Head of caudate nucleus (tissue), 42 donors: Measurements from ENCODE around the gene TC2N.
"Not testable (repeated sequence)": the region's sequence is repeated elsewhere in the genome, so short reads cannot be mapped to it uniquely, and the experiment has no call there.

ENCODE experiments used
- DNase-seq, 42 donors: peaks; one replicate each; pipeline versions ENCODE4 v3.0.0 to v3.0.0-alpha.2; 2020 to 2021; ENCODE audit warnings: mixed read lengths in 7 of 42
- intact Hi-C: fragments of 100-400 bp; cut with DNase I; formaldehyde crosslinking; loops from one replicate; pipeline ENCODE4 v1.15.0; 2022

Gene TC2N

DNA sequence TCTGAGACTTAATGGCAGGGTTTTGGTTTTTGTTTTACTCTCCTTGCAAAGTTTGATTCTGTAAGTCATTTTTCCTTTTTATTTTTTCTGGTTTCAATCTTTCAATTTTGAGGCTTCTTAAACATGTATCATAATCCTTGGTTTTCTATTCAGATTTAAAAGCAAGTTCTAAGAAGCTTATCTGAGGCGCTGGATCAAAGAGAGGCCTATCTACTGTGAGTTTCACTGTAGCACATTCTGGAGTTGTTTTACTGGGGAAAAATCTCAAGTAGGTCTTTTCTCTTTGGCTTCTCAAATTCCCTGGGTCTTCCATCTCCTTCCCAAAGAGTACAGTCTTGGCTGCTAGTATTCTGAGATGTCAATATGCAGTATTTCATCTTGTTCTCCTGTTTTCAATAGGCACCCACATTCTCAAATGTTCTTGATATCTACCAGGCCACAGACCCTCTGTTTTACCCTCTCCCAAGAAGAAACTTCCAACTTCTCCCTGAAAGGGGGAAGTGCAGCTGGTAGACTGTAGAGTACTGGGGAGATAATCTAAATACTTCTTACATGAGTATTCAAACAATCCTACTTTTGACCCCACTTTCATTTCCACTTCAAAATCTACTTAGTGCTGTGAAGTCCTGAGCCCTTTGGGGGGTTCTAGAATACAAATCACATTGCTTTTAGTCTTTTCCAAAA lies 124.6 kb downstream of the TC2N start:
- intact Hi-C loops: no loop called here
- DNase-seq: no peak

DNA sequence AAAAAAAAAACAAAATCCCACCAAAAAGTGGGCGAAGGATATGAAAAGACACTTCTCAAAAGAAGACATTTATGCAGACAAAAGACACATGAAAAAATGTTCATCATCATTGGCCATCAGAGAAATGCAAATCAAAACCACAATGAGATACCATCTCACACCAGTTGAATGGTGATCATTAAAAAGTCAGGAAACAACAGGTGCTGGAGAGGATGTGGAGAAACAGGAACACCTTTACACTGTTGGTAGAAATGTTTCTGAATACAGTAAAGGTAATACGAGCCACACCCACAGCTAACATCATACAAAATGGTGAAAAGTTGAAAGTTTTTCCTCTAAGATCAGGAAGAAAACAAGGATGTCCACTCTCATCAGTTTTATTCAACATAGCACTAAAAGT lies 127.5 kb downstream of the TC2N start:
- DNase-seq, intact Hi-C loops: not testable (repeated sequence)

DNA sequence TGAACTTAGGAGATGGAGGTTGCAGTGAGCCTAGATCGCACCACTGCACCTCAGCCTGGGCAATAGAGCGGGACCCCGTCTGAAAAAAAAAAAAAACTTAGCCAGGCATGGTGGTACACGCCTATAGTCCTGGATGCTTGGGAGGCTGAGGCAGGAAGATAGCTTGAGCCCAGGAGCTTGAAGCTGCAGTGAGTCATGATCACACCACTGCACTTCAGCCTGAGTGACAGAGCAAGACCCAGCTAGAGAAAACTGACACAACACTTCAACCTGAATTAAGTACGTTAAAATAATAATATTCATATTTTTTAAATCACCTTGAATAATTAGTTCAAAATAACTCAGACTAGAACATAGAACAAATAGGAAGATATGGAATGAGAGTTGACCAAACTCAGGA lies 129.7 kb downstream of the TC2N start:
- no peak for DNase-seq
- intact Hi-C loops: no loop called here

DNA sequence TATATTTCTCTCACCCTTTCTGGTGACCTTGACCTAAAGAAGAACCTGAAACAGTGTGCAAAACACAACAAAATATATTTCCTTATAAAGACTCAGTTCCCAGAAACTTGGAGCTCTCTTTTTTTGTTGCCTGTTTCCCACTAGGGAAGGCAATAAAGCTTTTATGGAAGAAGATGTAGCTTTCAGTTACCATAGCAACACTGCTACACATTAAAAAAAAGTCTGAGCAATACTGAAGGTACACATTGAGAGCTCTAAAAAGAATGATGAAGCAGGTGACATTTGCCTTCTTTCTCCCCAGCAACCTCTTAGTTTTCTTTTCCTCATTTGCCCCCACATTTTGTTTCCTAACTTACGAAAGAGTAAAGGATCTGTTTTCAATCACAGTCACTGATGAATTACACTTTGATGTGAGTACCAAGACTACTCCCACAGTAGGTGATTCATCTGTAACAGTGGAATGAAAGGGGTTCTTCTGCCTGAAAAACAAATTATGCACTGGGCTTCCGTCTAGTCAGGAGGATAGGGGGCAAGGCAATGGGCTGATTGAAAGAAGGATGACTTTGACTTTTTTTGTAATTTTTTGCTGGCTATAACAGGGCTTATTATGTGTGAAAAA lies 134.4 kb downstream of the TC2N start:
- intact Hi-C loops: no loop called here
- peak in 1 of 42 donors; percentile 5 for DNase-seq

DNA sequence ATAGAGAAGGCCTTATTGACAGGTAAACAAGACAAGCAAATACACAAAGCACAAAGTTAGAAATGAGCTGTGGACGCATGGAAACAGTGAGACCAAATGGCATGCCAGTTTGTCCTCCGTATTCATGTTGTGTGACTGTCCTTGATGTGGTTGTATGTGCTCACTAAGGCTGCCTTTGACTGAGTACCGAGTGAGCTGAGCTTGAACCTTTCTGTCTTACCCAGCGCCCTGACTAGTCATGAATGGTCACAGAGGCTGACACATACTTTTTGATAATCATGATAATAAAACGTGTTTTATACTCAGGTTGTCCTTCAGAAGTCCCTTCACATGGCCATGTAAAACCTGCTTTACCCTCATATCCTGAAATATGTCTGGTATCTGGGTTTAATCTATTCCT lies 134.9 kb downstream of the TC2N start:
- intact Hi-C loops: no loop called here
- DNase-seq: no peak

DNA sequence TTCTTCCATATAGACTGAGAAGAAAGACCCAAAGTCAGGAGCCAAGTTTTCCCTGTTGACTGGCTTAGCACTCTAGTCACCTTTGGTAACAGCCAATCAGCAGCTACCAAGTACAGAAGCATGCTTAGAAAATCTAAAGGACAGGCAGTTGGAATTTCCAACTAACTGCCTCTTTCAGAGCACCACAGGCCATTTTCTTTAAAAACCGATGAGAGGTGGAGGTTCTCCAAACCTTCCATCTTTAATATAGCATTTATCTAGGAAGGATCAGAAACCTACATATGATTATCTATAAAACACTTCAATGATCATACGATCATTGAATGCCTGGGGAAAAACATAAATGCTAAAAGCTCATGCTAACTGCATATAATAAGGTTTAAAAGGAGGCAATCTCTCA lies 135.3 kb downstream of the TC2N start, which contains the start of gene CATSPERB:
Gene CATSPERB, minus strand, starts transcription at position 101 of the 400 bp plus-strand sequence. CDS start 2,607 bp downstream, outside the sequence.
- no peak for DNase-seq
- intact Hi-C loops: no loop called here

DNA sequence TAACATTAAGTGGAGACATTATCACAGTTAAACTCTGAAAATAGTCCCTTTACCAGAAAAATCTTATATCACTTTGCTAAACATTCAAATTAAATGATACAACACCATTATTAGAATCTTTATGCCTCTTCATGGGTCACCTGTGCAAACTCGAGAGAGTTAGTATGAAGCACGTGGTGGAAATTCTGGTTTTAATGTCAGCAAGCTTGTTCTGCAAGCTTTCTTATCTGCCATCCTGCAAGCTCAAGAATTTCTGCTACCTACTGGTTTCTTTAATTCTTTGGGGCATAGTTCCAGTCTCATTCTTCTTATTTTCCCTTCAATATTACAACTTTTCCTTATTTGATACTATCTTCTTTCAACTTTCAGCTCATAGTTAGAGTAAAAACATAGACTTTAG lies 136.3 kb downstream of the TC2N start:
- intact Hi-C loops: no loop called here
- no peak for DNase-seq

DNA sequence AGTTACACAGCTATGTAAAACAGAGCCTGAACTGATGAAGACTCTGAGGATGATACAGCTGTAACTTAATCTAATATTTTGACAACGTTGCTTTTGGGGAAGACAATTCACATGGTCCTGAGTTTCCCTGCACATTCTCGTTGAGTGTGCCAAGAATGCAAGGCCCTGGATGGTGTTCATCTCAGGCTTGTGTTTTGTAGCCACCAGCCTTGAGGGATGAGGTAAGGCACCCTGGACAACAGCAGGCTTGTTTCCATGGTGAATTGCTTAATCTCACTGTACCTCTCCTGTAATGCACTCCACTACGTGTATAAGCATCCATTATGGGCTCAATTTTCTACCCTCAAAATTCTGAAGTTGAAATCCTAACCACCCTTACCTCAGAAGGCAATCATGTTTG lies 137.6 kb downstream of the TC2N start:
- intact Hi-C loops: no loop called here
- no peak for DNase-seq
